ENCODE data around the gene HCFC2.
A peak's percentile ranks its signal among the peaks of the same experiment; 100 is the strongest.
"Not testable (repeated sequence)": the region's sequence is repeated elsewhere in the genome, so short reads cannot be mapped to it uniquely, and the experiment has no call there.

HCFC2 gene

GRCh38 chr12:104064031-104064841 is at the start of gene HCFC2:
Gene HCFC2 (plus strand): TSS chr12:104064531. CDS start chr12:104064561, 30 bp downstream.
- peaks cover 22% of the 10 kb centered on the region for H3K4me1 Mint-ChIP-seq (ENCODE audit: low read depth)
- H3K27me3 Mint-ChIP-seq = peaks cover 11% of the 10 kb centered on the region
- peak within 1 kb of the TSS; percentile 76 for H3K27ac Mint-ChIP-seq
- H3K36me3 Mint-ChIP-seq (ENCODE audit: low read depth) = peaks cover 8% of the 10 kb centered on the region
- H3K9me3 Mint-ChIP-seq = no peaks in the 10 kb centered on the region
- peak within 1 kb of the TSS; percentile 92 for H3K4me3 Mint-ChIP-seq

GRCh38 chr12:104021862-104022261 is 42.5 kb upstream of the HCFC2 start:
- peaks cover 25% of the 10 kb centered on the region for H3K27me3 Mint-ChIP-seq
- not testable (repeated sequence) for H3K4me1 Mint-ChIP-seq (ENCODE audit: low read depth)

GRCh38 chr12:104022786-104023185 is 41.5 kb upstream of the HCFC2 start:
- Mint-ChIP-seq H3K27ac (no peak overlapping the region), H3K27me3 (peaks cover 26% of the 10 kb centered on the region), H3K36me3 (ENCODE audit: low read depth) (no peaks in the 10 kb centered on the region), H3K4me3 (no peak overlapping the region), H3K9me3 (no peaks in the 10 kb centered on the region), H3K4me1 (ENCODE audit: low read depth) (no peaks in the 10 kb centered on the region)

More at GRCh38 chr12:104021862-104022261, 42.5 kb upstream of the HCFC2 start:
- not testable (repeated sequence) for H3K36me3 Mint-ChIP-seq (ENCODE audit: low read depth); H3K9me3 Mint-ChIP-seq; H3K27ac Mint-ChIP-seq; H3K4me3 Mint-ChIP-seq

- H3K4me1 Mint-ChIP-seq (ENCODE audit: low read depth) = no peaks in the 10 kb centered on the region
- no peak overlapping the region for H3K4me3 Mint-ChIP-seq
- peaks cover 31% of the 10 kb centered on the region for H3K27me3 Mint-ChIP-seq
- no peaks in the 10 kb centered on the region for H3K9me3 Mint-ChIP-seq
- H3K27ac Mint-ChIP-seq = no peak overlapping the region
- no peaks in the 10 kb centered on the region for H3K36me3 Mint-ChIP-seq (ENCODE audit: low read depth)
Measured at GRCh38 chr12:104023710-104024109, 40.6 kb upstream of the HCFC2 start.

- Mint-ChIP-seq H3K9me3 (no peaks in the 10 kb centered on the region), H3K4me1 (ENCODE audit: low read depth) (no peaks in the 10 kb centered on the region), H3K4me3 (no peak overlapping the region), H3K27ac (no peak overlapping the region), H3K27me3 (peaks cover 30% of the 10 kb centered on the region), H3K36me3 (ENCODE audit: low read depth) (no peaks in the 10 kb centered on the region)
Measured at GRCh38 chr12:104024348-104024747, 40.0 kb upstream of the HCFC2 start.

GRCh38 chr12:104025771-104026170 is 38.6 kb upstream of the HCFC2 start:
- Mint-ChIP-seq H3K4me1 (ENCODE audit: low read depth) (no peaks in the 10 kb centered on the region), H3K9me3 (no peaks in the 10 kb centered on the region), H3K27me3 (peaks cover 18% of the 10 kb centered on the region), H3K27ac (no peak overlapping the region), H3K4me3 (no peak overlapping the region), H3K36me3 (ENCODE audit: low read depth) (no peaks in the 10 kb centered on the region)

GRCh38 chr12:104026841-104027599 is 37.3 kb upstream of the HCFC2 start:
- H3K27ac Mint-ChIP-seq = no peak overlapping the region
- H3K4me1 Mint-ChIP-seq (ENCODE audit: low read depth) = no peaks in the 10 kb centered on the region
- peaks cover 17% of the 10 kb centered on the region for H3K27me3 Mint-ChIP-seq
- H3K36me3 Mint-ChIP-seq (ENCODE audit: low read depth) = no peaks in the 10 kb centered on the region
- no peak overlapping the region for H3K4me3 Mint-ChIP-seq
- H3K9me3 Mint-ChIP-seq = no peaks in the 10 kb centered on the region

GRCh38 chr12:104030596-104030995 is 33.7 kb upstream of the HCFC2 start:
- H3K27ac Mint-ChIP-seq; H3K9me3 Mint-ChIP-seq; H3K36me3 Mint-ChIP-seq (ENCODE audit: low read depth); H3K4me1 Mint-ChIP-seq (ENCODE audit: low read depth); H3K4me3 Mint-ChIP-seq: not testable (repeated sequence)
- peaks cover 18% of the 10 kb centered on the region for H3K27me3 Mint-ChIP-seq

- not testable (repeated sequence) for H3K9me3 Mint-ChIP-seq; H3K27ac Mint-ChIP-seq; H3K36me3 Mint-ChIP-seq (ENCODE audit: low read depth); H3K4me1 Mint-ChIP-seq (ENCODE audit: low read depth); H3K4me3 Mint-ChIP-seq
- peaks cover 12% of the 10 kb centered on the region for H3K27me3 Mint-ChIP-seq
Measured at GRCh38 chr12:104036143-104036542, 28.2 kb upstream of the HCFC2 start.

GRCh38 chr12:104039769-104040168 is 24.6 kb upstream of the HCFC2 start:
- H3K4me1 Mint-ChIP-seq (ENCODE audit: low read depth); H3K4me3 Mint-ChIP-seq; H3K9me3 Mint-ChIP-seq; H3K36me3 Mint-ChIP-seq (ENCODE audit: low read depth); H3K27ac Mint-ChIP-seq: not testable (repeated sequence)
- peaks cover 16% of the 10 kb centered on the region for H3K27me3 Mint-ChIP-seq

GRCh38 chr12:104042580-104042979 is 21.8 kb upstream of the HCFC2 start:
- H3K36me3 Mint-ChIP-seq (ENCODE audit: low read depth) = no peaks in the 10 kb centered on the region
- H3K4me3 Mint-ChIP-seq = no peak overlapping the region

GRCh38 chr12:104044158-104044557 is 20.2 kb upstream of the HCFC2 start:
- no peak overlapping the region for H3K4me3 Mint-ChIP-seq

More at GRCh38 chr12:104042580-104042979, 21.8 kb upstream of the HCFC2 start:
- H3K9me3 Mint-ChIP-seq = no peaks in the 10 kb centered on the region
- H3K27me3 Mint-ChIP-seq = peaks cover 4% of the 10 kb centered on the region
- no peaks in the 10 kb centered on the region for H3K4me1 Mint-ChIP-seq (ENCODE audit: low read depth)
- no peak overlapping the region for H3K27ac Mint-ChIP-seq

GRCh38 chr12:104046306-104046705 is 18.0 kb upstream of the HCFC2 start:
- H3K9me3 Mint-ChIP-seq = no peaks in the 10 kb centered on the region
- peaks cover 6% of the 10 kb centered on the region for H3K4me1 Mint-ChIP-seq (ENCODE audit: low read depth)
- H3K36me3 Mint-ChIP-seq (ENCODE audit: low read depth) = no peaks in the 10 kb centered on the region
- no peak overlapping the region for H3K27ac Mint-ChIP-seq
- no peak overlapping the region for H3K4me3 Mint-ChIP-seq
- H3K27me3 Mint-ChIP-seq = peaks cover 24% of the 10 kb centered on the region

More at GRCh38 chr12:104044158-104044557, 20.2 kb upstream of the HCFC2 start:
- no peak overlapping the region for H3K27ac Mint-ChIP-seq
- H3K9me3 Mint-ChIP-seq = no peaks in the 10 kb centered on the region
- no peaks in the 10 kb centered on the region for H3K4me1 Mint-ChIP-seq (ENCODE audit: low read depth)
- H3K36me3 Mint-ChIP-seq (ENCODE audit: low read depth) = no peaks in the 10 kb centered on the region
- peaks cover 9% of the 10 kb centered on the region for H3K27me3 Mint-ChIP-seq

- H3K27ac Mint-ChIP-seq = no peak overlapping the region
- no peaks in the 10 kb centered on the region for H3K36me3 Mint-ChIP-seq (ENCODE audit: low read depth)
- peaks cover 33% of the 10 kb centered on the region for H3K27me3 Mint-ChIP-seq
Measured at GRCh38 chr12:104048162-104048561, 16.2 kb upstream of the HCFC2 start.

GRCh38 chr12:104048811-104049210 is 15.5 kb upstream of the HCFC2 start:
- H3K27me3 Mint-ChIP-seq = peaks cover 35% of the 10 kb centered on the region
- H3K4me3 Mint-ChIP-seq = no peak overlapping the region
- H3K4me1 Mint-ChIP-seq (ENCODE audit: low read depth) = peaks cover 6% of the 10 kb centered on the region
- H3K9me3 Mint-ChIP-seq = no peaks in the 10 kb centered on the region
- H3K27ac Mint-ChIP-seq = no peak overlapping the region
- H3K36me3 Mint-ChIP-seq (ENCODE audit: low read depth) = no peaks in the 10 kb centered on the region

More at GRCh38 chr12:104048162-104048561, 16.2 kb upstream of the HCFC2 start:
- Mint-ChIP-seq H3K4me3 (no peak overlapping the region), H3K9me3 (no peaks in the 10 kb centered on the region), H3K4me1 (ENCODE audit: low read depth) (peaks cover 6% of the 10 kb centered on the region)

Measured in stimulated activated naive CD8-positive, alpha-beta T cell treated with anti-CD3 and anti-CD28 coated beads, Interleukin-15, Interleukin-2, amounts not matched to agents 100 ng/mL and 50 ng/mL, for 24 hours (primary cell).